Measurements from ENCODE around the gene SMARCD3.

Gene SMARCD3

GRCh38 chr7:151248346-151249033, at the start of gene SMARCD3:
Gene SMARCD3, minus strand, starts transcription at chr7:151248694. Its CDS starts 132 bp downstream, at chr7:151248562.
- no peak for FAIRE-seq
- DNase-seq (ENCODE audit: insufficient read length, low spot score) = no peak

GRCh38 chr7:151296202-151296992, 47.9 kb upstream of the SMARCD3 start:
- FAIRE-seq (no peak), DNase-seq (ENCODE audit: insufficient read length, low spot score) (no peak)

DNA sequence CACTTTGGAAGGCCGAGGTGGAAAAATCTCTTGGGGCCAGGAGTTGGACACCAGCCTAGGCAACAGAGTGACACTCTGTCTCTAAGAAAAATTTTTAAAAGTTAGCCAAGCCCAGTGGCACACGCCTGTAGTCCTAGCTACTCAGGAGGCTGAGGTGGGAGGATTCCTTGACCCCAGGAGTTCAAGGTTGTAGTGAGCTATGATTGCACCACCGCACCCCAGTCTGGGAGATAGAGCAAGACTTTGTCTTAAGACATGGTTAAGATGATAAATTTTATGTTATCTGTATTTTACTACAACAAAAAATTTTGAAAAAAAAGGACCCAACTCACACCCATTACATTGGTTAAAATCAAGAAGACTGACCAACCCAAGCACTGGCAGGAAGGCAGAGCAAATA, 44.4 kb upstream of the SMARCD3 start:
- no peak for FAIRE-seq
- no peak for DNase-seq (ENCODE audit: insufficient read length, low spot score)

DNA sequence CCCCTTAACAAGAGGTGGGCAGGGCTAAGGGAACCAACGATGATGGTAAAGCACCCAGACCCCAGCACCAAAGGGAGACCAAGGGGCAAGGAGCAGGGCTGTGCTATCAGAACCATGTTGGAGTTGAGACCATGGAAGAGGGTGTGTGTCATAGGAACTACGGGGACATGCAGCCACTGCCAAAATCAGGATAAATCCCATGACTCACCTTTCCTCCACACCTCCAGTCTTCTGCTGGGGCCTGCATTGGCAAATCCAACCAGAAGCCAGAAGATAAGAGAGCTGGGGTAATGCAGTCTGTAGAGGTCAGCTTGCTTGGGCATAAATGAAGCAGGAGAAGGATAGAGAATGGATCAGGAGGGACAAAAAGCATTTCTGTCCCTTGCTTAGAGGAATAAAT, 42.7 kb upstream of the SMARCD3 start:
- no peak for DNase-seq (ENCODE audit: insufficient read length, low spot score)
- FAIRE-seq = no peak

DNA sequence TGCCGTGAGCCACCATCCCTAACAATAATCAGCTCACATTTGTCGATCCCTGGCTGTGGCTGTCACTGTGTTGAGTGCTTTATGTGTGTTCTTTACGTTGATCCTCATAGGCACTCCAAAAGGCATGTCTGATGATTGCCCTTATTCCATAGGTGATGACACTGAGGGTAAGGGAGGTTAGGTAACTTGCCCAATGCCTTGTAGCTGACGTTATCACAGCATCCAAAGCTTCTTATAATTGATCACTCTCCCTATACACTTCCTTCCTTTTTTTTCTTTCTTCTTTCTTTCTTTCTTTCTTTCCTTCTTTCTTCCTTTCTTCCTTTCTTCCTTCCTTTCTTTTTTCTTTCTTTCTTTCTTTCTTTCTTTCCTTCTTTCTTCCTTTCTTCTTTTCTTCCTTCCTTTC, 41.9 kb upstream of the SMARCD3 start:
- FAIRE-seq (no peak), DNase-seq (ENCODE audit: insufficient read length, low spot score) (no peak)

GRCh38 chr7:151289891-151290290, 41.4 kb upstream of the SMARCD3 start:
- FAIRE-seq = no peak
- DNase-seq (ENCODE audit: insufficient read length, low spot score) = no peak

DNA sequence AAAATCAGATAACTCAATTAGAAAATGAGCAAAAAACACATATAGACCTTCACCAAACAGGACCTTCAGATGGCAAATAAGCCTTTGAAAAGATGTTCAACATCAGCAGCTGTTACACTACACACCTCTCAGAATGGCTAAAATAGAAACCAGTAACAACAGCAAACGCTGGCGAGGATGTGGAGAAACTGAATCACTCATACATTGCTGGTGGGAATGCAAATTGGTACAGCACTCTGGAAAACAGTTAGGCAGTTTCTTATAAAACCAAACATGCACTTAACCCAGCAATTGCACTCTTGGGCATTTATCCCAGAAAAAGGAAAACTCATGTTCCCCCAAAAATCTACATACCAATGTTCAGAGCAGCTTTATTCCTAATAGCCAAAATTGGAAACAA, 37.7 kb upstream of the SMARCD3 start:
- DNase-seq (ENCODE audit: insufficient read length, low spot score) (no peak), FAIRE-seq (no peak)

GRCh38 chr7:151283302-151283701, 34.8 kb upstream of the SMARCD3 start:
- FAIRE-seq = no peak
- no peak for DNase-seq (ENCODE audit: insufficient read length, low spot score)

GRCh38 chr7:151282111-151282510, 33.6 kb upstream of the SMARCD3 start:
- no peak for DNase-seq (ENCODE audit: insufficient read length, low spot score)
- FAIRE-seq = no peak

GRCh38 chr7:151281686-151282085, 33.2 kb upstream of the SMARCD3 start:
- DNase-seq (ENCODE audit: insufficient read length, low spot score) = no peak
- FAIRE-seq = no peak

DNA sequence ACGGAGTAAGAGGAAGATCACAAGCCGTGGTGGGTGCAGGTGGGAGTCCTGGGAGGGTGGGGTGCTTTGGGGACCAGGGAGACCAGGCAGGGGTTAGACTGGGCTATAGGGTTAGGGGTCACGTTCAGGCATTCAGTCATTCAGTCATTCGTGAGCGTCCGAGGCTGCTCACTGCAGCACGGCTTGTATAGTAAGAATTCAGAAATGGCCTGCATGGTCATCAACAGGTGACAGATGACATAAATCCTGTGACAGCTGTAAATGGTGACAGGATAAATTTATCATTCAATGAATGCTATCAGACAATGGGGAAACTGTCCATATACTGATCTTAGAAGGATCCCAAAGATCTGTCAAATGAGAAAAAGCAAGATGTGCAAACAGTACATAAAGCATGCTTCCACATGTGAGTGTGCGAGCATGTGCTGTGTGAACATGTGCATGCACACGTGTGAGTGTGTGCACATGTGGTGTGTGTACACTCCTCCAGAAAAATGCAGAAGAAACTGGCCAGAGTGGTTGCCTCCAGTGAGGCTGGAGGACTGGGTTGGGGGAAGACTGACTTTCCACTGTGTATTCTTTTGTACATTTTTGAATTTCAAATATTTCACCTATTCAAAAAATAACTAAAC, 32.0 kb upstream of the SMARCD3 start:
- FAIRE-seq = no peak

GRCh38 chr7:151279868-151280267, 31.4 kb upstream of the SMARCD3 start:
- no peak for DNase-seq (ENCODE audit: insufficient read length, low spot score)
- FAIRE-seq = no peak

More for the DNA sequence above, 32.0 kb upstream of the SMARCD3 start:
- DNase-seq (ENCODE audit: insufficient read length, low spot score) = no peak

DNA sequence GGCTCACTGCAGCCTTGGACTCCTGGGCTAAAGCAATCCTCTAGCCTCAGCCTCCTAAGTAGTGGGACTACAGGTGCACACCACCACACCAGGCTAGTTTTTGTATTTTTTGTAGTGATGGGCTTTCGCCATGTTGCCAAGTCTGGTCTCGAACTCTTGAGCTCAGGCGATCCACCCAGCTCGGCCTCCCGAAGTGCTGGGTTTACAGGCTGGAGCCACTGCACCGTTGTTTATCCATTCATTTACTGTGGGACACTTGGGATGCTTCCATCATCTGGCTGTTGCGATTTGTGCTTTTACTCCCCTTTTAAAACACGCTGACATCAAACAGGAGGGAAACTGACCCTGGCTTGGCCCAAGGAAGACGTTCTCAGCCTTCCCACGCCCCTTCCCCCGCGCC, 30.5 kb upstream of the SMARCD3 start:
- DNase-seq (ENCODE audit: insufficient read length, low spot score) = no peak
- no peak for FAIRE-seq

- FAIRE-seq (no peak), DNase-seq (ENCODE audit: insufficient read length, low spot score) (no peak)
Measured at GRCh38 chr7:151277631-151278030, 29.1 kb upstream of the SMARCD3 start.

GRCh38 chr7:151276666-151277590, 28.4 kb upstream of the SMARCD3 start:
- FAIRE-seq (no peak), DNase-seq (ENCODE audit: insufficient read length, low spot score) (peak; percentile 70)

DNA sequence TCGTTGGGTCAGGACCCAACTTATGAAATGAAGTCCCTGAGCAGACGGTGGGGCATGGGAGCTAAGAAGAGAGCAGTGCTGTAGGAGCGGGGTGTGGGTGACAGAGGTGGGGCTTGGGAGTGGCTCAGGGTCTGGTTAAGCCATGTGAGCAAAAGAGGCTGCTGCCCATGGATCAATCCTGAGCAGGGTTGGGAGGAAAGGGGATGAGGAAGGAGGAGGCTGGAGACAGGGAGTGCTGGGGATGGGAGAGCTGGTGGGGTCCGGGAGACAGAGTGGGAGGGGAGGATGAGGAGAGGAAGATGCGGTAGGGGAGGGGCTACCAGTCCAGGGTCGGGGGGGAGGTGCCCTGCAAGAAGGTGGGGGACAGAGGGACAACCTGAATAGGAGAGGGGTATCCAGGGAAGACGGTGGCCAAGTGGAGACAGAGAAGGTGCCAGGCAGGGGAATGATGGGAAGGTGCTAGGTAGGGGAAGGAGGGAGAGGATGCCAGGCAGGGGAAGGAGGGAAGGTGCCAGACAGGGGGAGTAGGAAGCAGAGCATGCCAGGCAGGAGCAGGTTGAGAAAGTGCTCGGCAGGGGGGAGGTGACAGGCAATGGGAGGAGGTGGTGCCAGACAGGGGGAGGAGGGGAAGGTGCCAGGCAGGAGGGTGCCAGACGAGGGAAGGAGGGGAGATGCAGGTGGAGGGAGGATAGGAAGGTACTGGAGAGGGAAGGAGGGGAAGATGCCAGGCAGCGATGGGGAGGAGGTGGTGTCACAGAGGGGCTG, 27.5 kb upstream of the SMARCD3 start:
- DNase-seq (ENCODE audit: insufficient read length, low spot score) (no peak), FAIRE-seq (no peak)

DNA sequence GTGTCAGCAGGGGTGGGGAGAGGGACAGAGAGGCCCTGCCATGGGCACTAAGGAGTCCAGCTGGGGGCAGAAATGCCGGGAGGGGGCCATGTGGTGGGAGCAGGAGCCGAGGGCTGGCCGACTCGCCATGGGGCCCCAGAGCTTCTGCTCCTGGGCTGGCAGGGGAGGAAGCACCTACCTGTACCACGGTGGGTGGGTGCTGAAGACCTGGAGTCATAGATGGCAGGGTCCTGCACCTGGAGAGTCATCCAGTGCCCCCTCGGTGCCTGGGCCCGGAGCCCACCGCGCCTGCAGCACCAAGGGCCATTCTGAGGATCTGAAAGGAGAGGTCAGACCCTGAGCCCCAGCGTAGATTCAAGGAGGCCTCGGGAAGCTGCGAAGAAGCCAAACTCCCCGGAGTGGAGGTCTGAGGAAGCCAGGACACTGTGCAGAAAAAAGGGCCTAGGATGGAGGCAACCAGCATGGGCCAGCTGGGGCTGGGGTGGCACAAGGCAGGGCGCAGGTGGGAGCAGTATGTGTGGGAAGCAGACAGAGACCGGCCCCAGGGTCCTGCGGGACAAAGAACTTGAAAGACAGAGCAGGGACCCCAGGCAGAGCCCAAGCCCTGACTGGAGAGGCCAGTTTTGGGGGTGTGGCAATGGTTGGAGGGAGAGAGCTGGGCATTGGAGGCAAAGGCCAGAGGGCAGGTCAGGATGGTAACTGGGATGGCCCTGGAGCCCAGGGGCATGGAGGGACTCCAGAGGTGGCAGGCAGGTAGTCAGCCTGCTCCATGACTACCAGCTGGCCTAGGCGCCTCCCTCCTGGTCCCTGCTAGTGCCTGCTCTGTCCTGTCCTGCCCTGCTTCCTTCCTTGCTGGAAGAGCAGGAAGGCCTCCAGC, 26.7 kb upstream of the SMARCD3 start:
- FAIRE-seq (no peak), DNase-seq (ENCODE audit: insufficient read length, low spot score) (no peak)

DNA sequence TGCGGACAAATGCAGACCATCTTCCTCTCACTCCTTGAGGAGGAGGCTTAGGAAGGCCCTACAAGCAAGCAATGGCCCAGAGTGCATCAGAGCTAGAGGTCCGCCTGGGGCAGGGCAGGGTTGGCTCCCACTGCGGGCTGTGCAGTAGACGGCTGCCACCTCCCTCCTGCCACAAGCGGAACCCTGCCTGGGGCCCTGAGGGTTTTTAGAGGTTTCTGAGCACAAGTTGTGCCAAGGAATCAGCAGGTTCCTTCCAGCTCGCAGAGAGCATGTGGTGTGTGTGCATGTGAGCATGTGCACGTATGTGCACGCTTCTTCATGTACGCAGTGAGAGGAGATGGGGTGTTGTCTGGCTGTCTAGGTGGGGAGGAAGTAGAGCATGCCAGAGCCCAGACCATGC, 25.9 kb upstream of the SMARCD3 start:
- FAIRE-seq = no peak
- no peak for DNase-seq (ENCODE audit: insufficient read length, low spot score)
